Panc1 (cell line): ENCODE data around the gene CEP290.

Experiments
- POLR2AphosphoS5 ChIP-seq: IDR thresholded peaks from 2 replicates; pipeline ENCODE4 v1.6.1; 2012; ENCODE audit warnings: mild to moderate bottlenecking, low read depth, low read length, moderate library complexity
- REST ChIP-seq, 2 experiments: IDR thresholded peaks; 2 replicates each; pipeline ENCODE4 v1.6.1; 2011 to 2012; ENCODE audit warnings: low read depth in 2 of 2, control low read depth in 1 of 2, low read length in 1 of 2, mild to moderate bottlenecking in 1 of 2, moderate library complexity in 1 of 2; ENCODE audit not compliant: insufficient read depth in 1 of 2
- SIN3A ChIP-seq: IDR thresholded peaks from 2 replicates; pipeline ENCODE4 v1.6.1; 2012; ENCODE audit warnings: low read depth, mild to moderate bottlenecking, low read length, moderate library complexity, borderline replicate concordance; ENCODE audit not compliant: insufficient read depth
- TCF7L2 ChIP-seq: IDR thresholded peaks from 2 replicates; pipeline ENCODE4 v1.6.1; 2011; ENCODE audit warnings: mild to moderate bottlenecking, low read depth, low read length, inconsistent platforms
- TF ChIP-seq, protein P1 (sequence below): fragments of 450-650 bp; IDR thresholded peaks from 2 replicates; pipeline ENCODE4 v1.5.1; 2017; ENCODE audit warnings: mild to moderate bottlenecking

GRCh38 chr12:88175544-88175943, 33.7 kb upstream of the CEP290 start:
- no peak for TF ChIP-seq REST (IDR thresholded peaks at IDR 0.05; ENCODE audit: insufficient read depth in 1 of 2, low read depth in 2 of 2, low read length in 1 of 2)
- TF ChIP-seq, protein P1, sequence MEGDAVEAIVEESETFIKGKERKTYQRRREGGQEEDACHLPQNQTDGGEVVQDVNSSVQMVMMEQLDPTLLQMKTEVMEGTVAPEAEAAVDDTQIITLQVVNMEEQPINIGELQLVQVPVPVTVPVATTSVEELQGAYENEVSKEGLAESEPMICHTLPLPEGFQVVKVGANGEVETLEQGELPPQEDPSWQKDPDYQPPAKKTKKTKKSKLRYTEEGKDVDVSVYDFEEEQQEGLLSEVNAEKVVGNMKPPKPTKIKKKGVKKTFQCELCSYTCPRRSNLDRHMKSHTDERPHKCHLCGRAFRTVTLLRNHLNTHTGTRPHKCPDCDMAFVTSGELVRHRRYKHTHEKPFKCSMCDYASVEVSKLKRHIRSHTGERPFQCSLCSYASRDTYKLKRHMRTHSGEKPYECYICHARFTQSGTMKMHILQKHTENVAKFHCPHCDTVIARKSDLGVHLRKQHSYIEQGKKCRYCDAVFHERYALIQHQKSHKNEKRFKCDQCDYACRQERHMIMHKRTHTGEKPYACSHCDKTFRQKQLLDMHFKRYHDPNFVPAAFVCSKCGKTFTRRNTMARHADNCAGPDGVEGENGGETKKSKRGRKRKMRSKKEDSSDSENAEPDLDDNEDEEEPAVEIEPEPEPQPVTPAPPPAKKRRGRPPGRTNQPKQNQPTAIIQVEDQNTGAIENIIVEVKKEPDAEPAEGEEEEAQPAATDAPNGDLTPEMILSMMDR: no peak
- TF ChIP-seq TCF7L2: no peak
- no peak for TF ChIP-seq POLR2AphosphoS5
- TF ChIP-seq SIN3A: no peak
